ENCODE data around the gene BRD1. TPM values are rescaled to one million over a fixed set of nuclear protein-coding genes. Genes with fewer than 3 reads are reported as not detected.

BRD1 gene
- total RNA-seq, 4 donors from 2014 or later = 32.2 to 51.8 (median 41.6) TPM

GRCh38 chr22:49820984-49821383, 6.7 kb downstream of the BRD1 start:
- intact Hi-C loops (cut with DNase I) = no loop called here
- no peak for DNase-seq
- Histone ChIP-seq H3K4me3 (replicated peaks in 1 of 3) (no peak overlapping the region), H3K36me3 (peaks cover 39 to 40% of the 10 kb centered on the region in 2 donors), H3K4me1 (peaks cover 19 to 27% of the 10 kb centered on the region in 2 donors), H3K27ac (no peak overlapping the region), H3K9me3 (no peaks in the 10 kb centered on the region), H3K27me3 (no peaks in the 10 kb centered on the region)
- no peak for TF ChIP-seq POLR2A (IDR thresholded peaks at IDR 0.05)
- TF ChIP-seq, protein P1, sequence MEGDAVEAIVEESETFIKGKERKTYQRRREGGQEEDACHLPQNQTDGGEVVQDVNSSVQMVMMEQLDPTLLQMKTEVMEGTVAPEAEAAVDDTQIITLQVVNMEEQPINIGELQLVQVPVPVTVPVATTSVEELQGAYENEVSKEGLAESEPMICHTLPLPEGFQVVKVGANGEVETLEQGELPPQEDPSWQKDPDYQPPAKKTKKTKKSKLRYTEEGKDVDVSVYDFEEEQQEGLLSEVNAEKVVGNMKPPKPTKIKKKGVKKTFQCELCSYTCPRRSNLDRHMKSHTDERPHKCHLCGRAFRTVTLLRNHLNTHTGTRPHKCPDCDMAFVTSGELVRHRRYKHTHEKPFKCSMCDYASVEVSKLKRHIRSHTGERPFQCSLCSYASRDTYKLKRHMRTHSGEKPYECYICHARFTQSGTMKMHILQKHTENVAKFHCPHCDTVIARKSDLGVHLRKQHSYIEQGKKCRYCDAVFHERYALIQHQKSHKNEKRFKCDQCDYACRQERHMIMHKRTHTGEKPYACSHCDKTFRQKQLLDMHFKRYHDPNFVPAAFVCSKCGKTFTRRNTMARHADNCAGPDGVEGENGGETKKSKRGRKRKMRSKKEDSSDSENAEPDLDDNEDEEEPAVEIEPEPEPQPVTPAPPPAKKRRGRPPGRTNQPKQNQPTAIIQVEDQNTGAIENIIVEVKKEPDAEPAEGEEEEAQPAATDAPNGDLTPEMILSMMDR (IDR thresholded peaks at IDR 0.05) = no peak
- WGBS, 2 donors = 84 to 87% methylated on average over 7 of the region's 7 CpGs

DNA sequence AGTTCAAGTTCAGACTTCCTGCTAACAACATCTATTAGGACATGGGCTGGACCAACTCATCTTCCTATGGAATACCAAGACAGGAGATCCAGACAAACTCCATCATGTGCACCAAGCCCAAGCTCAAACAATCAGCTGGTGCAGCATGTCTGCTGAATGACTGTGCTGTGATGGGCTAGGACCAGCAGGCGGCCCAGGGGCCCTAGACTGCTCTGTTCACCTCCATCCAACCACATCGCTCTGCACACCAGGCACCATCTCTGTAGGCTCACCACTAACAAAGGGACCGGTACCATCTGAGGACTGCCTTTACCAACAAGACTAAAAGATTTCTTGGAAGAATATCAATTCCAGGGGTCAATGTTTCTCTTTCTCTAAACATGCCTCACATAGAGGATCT, 10.3 kb downstream of the BRD1 start:
- Histone ChIP-seq H3K4me1 (peaks cover 7 to 10% of the 10 kb centered on the region in 2 donors), H3K4me3 (replicated peaks in 1 of 3) (no peak overlapping the region), H3K36me3 (peaks cover 23 to 26% of the 10 kb centered on the region in 2 donors), H3K27ac (no peak overlapping the region), H3K9me3 (no peaks in the 10 kb centered on the region), H3K27me3 (no peaks in the 10 kb centered on the region)
- DNase-seq = no peak
- WGBS, 2 donors = 43 to 88% methylated on average over 1 to 3 of the region's 3 CpGs
- intact Hi-C loops (cut with DNase I) = no loop called here
- TF ChIP-seq, protein P1 (IDR thresholded peaks at IDR 0.05) = no peak
- no peak for TF ChIP-seq POLR2A (IDR thresholded peaks at IDR 0.05)

GRCh38 chr22:49815641-49816091, 12.0 kb downstream of the BRD1 start:
- Histone ChIP-seq H3K36me3 (peaks cover 15 to 23% of the 10 kb centered on the region in 2 donors), H3K27ac (no peak overlapping the region), H3K9me3 (no peaks in the 10 kb centered on the region), H3K4me1 (peaks cover 2 to 3% of the 10 kb centered on the region in 2 donors), H3K4me3 (replicated peaks in 1 of 3) (no peak overlapping the region), H3K27me3 (no peaks in the 10 kb centered on the region)
- no peak for DNase-seq
- intact Hi-C loops (cut with DNase I) = no loop called here
- TF ChIP-seq POLR2A (IDR thresholded peaks at IDR 0.05) = no peak
- TF ChIP-seq, protein P1 (IDR thresholded peaks at IDR 0.05) = no peak
- WGBS, 2 donors = 86 to 92% methylated on average over 13 to 15 of the region's 15 CpGs

GRCh38 chr22:49814856-49815255, 12.8 kb downstream of the BRD1 start:
- H3K27me3 ChIP-seq = no peaks in the 10 kb centered on the region
- TF ChIP-seq POLR2A (IDR thresholded peaks at IDR 0.05) = no peak
- TF ChIP-seq, protein P1 (IDR thresholded peaks at IDR 0.05) = no peak
- H3K9me3 ChIP-seq = no peaks in the 10 kb centered on the region
- no peak overlapping the region for H3K27ac ChIP-seq
- no peak overlapping the region for H3K4me3 ChIP-seq (replicated peaks in 1 of 3)
- WGBS, 2 donors = 71 to 76% methylated on average over 8 of the region's 8 CpGs
- peaks cover 8 to 16% of the 10 kb centered on the region in 2 donors for H3K36me3 ChIP-seq
- intact Hi-C loops (cut with DNase I) = no loop called here
- DNase-seq = no peak
- H3K4me1 ChIP-seq = peaks cover 10 to 11% of the 10 kb centered on the region in 2 donors

DNA sequence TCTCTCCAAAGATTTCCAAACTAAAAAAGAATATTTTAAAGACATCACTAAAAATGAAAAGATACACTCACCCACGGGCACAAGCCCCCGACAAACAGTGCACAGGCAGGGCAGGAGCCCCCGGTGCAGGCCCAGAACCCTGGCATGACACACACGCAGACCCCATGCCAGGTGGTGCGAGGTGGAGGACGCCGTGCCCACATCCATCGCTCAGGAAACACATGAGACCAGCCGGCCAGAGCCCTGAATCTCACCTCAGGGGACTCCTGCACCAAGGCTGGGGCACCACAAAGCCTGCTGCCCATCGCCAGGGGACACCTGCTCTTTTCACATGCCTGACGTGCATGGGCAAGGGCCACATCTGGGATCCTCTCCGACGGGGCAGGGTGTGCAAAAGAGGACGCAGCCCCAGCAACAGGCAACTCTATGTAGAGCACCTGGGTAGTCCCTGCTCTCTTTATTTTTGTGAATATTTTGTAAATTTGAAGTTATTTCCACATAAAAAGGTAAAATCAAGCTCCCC, 13.4 kb downstream of the BRD1 start:
- WGBS, 2 donors = 91 to 94% methylated on average over 13 to 14 of the region's 14 CpGs
- H3K36me3 ChIP-seq = peaks cover 8 to 16% of the 10 kb centered on the region in 2 donors
- intact Hi-C loops (cut with DNase I) = no loop called here
- TF ChIP-seq, protein P1 (IDR thresholded peaks at IDR 0.05) = no peak
- no peak for TF ChIP-seq POLR2A (IDR thresholded peaks at IDR 0.05)
- no peak overlapping the region for H3K27ac ChIP-seq
- H3K4me1 ChIP-seq = peaks cover 12 to 15% of the 10 kb centered on the region in 2 donors
- H3K27me3 ChIP-seq = no peaks in the 10 kb centered on the region
- no peak overlapping the region for H3K4me3 ChIP-seq (replicated peaks in 1 of 3)
- DNase-seq = no peak
- H3K9me3 ChIP-seq = no peaks in the 10 kb centered on the region
